GM12891 (cell line): ENCODE data around the gene RGL2.

Experiments
- POLR2A ChIP-seq: IDR thresholded peaks from 2 replicates; pipeline ENCODE4 v1.6.1; 2011; ENCODE audit warnings: low read depth, low read length, control low read depth
- POLR2AphosphoS5 ChIP-seq: IDR thresholded peaks from 2 replicates; pipeline ENCODE4 v1.6.1; 2011; ENCODE audit warnings: low read depth, low read length, control low read depth

DNA sequence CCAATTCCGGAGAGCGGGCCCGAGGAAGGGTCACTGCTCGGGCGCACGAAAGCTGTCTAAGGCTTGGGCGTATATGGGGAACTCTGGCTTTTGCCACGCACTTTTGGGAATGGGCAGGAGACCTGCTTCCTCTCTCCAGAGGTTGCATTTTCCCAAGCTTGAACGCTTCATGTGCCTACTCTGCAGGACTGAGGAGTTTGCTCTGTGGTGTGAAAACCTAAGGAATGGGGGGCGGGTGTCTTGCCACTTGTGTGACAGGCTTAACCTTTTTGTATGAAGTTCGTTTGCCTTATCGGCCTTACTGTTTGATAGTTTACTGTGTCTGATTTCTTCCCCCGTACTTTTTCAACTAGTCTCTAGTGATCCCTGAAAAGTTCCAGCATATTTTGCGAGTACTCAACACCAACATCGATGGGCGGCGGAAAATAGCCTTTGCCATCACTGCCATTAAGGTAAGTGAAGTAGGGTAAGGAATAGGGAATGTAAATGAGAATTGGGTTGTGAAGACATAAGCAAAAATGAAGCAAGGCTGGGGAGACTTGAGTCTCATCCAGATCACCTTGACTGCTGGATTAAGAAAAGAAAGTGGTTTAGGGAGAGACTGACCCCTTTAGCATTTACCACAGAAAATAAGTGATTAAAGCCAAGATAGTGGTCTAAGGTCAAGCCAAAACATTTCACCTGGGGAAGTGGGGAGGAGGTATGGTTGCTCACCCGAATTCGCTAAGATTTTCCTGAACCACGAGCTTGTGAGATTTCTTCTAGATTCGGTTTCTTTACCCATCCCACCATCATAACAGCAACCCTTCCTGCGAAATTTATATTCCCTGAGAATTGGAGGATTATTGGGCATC, 26.2 kb downstream of the RGL2 start:
- no peak for TF ChIP-seq POLR2AphosphoS5
- TF ChIP-seq POLR2A, result no peak; the same call in 1 of the 2 replicates
